SH-SY5Y (cell line): Measurements from ENCODE around the gene TMEM158.

Experiments used
- GATA2 ChIP-seq: IDR thresholded peaks from 2 replicates; pipeline ENCODE4 v1.6.1; 2011; ENCODE audit warnings: mild to moderate bottlenecking, low read depth, low read length
- GATA3 ChIP-seq: IDR thresholded peaks from 2 replicates; pipeline ENCODE4 v1.6.1; 2011; ENCODE audit warnings: low read depth, mild to moderate bottlenecking, low read length, moderate library complexity

Gene TMEM158

GRCh38 chr3:45226206-45226915, at the start of gene TMEM158:
Gene TMEM158 (minus strand): TSS chr3:45226287. CDS start chr3:45226027, 260 bp downstream.
- TF ChIP-seq GATA3 (no peak), GATA2 (no peak)

GRCh38 chr3:45275006-45275704, 49.1 kb upstream of the TMEM158 start:
- TF ChIP-seq GATA2 (no peak), GATA3 (no peak)

GRCh38 chr3:45273681-45274515, 47.8 kb upstream of the TMEM158 start:
- TF ChIP-seq GATA3 (no peak), GATA2 (no peak)

DNA sequence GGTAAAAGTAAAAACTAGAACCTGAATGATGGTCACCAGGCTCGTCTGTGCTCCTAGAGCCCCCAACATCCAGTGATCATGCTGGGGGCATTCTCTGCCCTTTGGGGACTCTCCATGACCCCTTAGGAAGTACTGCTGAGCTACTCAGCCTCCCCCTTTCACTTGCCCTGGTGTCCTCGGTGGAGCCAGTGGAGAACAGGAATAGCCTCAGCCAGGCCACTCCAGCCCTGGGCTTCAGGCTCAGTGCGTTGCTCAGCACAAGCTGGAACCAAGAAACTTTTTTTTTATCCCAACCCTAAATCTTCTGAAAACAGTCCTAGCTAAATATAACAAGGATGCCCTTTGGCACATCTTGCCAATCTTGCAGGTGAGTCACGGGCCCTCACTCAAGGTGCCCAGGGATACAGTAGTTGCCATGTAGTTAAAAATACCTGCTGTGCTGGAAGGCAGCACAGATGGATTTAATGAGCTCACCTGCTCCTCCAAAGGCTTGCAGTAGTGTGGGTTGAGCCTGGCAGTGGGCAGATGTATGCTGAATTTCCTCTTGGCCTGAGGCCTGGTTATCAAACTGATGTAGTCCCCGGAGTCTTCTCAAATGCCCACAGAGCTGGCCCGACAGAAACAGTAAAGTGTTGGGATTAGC, 46.9 kb upstream of the TMEM158 start:
- TF ChIP-seq GATA3, result no peak
- TF ChIP-seq GATA2, result no peak

DNA sequence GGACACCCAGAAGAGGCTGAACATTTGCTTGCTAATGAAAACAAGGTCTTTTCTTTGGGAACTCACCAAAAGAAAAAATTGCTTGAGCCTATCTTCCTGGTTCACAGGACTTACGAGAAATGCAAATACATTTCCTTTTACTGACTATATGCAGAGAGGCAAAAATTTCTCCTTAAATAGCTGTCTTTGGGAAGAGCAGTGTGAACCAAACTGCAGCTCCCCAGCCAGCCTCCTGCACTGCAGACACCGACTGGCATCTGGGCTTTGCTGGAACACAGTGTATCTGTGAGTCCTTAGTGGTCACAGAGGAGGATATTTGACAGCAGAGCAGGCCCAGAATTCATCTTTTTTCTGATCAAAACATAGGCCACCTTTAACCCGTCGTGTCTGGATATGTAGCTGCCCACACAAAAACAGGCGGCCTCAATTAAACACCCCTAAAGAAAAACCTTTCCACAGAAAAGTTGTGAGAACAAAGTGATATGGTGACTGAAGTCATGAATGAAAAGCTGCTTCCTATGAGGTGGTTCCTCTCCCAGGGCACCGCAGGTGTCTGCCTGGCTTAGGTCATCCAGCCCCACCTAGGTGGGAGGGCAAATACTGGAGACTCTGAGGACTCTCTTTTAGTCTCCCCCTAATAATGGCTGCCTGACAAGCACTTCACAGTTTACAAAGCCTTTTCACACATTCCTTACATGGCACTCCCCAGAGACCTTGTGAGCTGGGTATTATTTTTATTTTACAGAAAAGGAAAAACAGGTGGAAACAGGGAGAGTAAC, 46.1 kb upstream of the TMEM158 start:
- TF ChIP-seq GATA3 (no peak), GATA2 (no peak)

DNA sequence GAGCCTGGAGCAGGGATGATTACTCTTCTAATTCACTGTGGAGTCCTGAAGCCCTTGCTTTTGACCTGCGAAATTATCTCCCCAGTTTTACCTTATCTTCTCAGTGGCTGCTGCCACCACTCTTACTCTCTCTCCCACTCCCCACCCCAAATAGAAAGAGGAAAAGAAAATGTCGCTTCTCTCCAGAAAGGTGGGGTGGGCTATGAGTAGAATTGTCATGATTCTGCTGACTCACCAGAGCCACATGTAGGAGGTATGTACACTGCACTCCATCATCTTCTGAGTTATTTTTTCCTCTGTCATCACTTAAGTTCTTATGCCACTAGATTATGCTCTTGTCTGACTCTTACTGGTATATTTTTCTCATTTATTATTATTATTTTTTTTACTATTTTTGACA, 43.9 kb upstream of the TMEM158 start:
- TF ChIP-seq GATA3 (no peak), GATA2 (no peak)

- TF ChIP-seq GATA3, result no peak
- TF ChIP-seq GATA2, result no peak
These were observed 41.0 kb upstream of the TMEM158 start for GRCh38 chr3:45267097-45267496.

- TF ChIP-seq GATA2, result no peak
- TF ChIP-seq GATA3, result no peak
These were observed 35.4 kb upstream of the TMEM158 start for GRCh38 chr3:45261333-45262110.

DNA sequence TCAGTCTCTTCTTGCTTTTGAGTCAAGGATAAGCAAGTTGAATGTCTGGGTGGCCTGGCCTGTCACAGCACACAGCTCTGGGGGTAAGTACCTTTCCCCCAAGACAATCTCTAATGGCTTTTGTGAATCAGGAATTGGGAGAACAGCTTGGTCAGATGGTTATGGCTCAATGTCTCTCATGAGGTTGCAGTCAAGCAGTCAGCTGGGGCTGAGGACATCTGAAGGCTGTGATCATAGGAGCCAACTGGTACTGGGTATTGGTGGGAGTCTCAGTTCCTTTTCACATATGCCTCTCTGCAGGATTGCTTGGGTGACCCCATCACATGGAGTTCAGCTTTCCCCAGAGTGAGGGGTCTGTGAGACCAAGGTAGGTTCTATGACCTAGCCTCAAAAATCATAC, 33.0 kb upstream of the TMEM158 start:
- TF ChIP-seq GATA3 (no peak), GATA2 (no peak)

DNA sequence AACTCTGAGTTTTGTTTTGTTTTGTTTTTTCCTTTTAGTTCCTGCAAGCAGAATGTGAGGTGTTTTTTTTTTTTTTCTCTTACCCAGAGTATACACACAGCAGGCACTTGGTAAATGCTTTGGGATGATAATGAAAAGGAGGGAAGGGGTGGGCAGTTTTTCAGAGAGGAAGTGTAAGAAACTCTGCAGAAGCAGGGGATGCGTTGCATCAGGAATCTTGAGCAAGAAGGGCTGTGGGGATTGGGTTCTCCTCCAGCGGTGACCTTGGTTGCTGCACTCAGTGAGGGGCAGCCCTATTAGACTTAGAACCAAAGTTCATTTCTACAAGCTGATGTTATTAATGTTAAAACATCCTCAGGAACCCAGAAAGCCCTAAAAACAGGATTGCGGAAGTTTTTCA, 32.2 kb upstream of the TMEM158 start:
- TF ChIP-seq GATA3 (no peak), GATA2 (no peak)

- TF ChIP-seq GATA2, result no peak
- TF ChIP-seq GATA3, result no peak
These were observed 27.2 kb upstream of the TMEM158 start for GRCh38 chr3:45253316-45253715.

DNA sequence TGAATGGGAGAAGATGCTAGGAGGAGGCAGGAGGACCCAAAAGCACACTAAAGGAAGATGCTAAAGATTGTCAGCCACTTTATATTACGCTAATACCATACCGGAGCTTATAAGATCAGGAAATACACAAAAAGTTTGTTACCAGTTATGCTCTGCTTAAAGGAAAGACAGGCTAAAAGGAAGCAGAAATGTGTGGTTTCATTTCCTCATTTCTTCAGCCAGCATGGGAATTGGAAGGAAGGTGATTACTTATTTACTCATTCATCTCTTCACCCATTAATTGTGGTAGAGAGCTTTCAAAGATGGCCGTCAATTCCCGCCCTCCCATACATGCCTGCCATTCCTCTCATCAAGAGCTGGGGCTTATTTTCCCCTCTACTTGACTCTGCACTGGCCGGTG, 26.7 kb upstream of the TMEM158 start:
- TF ChIP-seq GATA2 (no peak), GATA3 (no peak)
